GM23248 (cell line): Measurements from ENCODE around the gene RASGEF1C. TPM values are rescaled to one million over a fixed set of nuclear protein-coding genes. Genes with fewer than 3 reads are reported as not detected.

ENCODE experiments used
- DNase-seq: peaks from one replicate; pipeline ENCODE4 v3.0.0-alpha.2; 2015
- H2AFZ ChIP-seq: fragments of 200-600 bp; sonication (generic); 2 replicates; pipeline ENCODE4 v1.6.1; 2016; ENCODE audit warnings: antibody characterized with exemption
- H3F3A ChIP-seq: fragments of 200-600 bp; sonication (generic); 2 replicates; pipeline ENCODE4 v1.6.1; 2016; ENCODE audit warnings: mild to moderate bottlenecking, antibody characterized with exemption, mixed run types; ENCODE audit not compliant: insufficient read depth
- H3K27ac ChIP-seq: fragments of 200-600 bp; sonication (generic); 2 replicates; pipeline ENCODE4 v1.5.1; 2016; ENCODE audit warnings: mild to moderate bottlenecking
- H3K27me3 ChIP-seq: fragments of 200-600 bp; sonication (generic); replicated peaks from 2 replicates; pipeline ENCODE4 v1.6.1; 2016; ENCODE audit warnings: mild to moderate bottlenecking; ENCODE audit not compliant: insufficient read depth
- H3K36me3 ChIP-seq: fragments of 200-600 bp; sonication (generic); 2 replicates; pipeline ENCODE4 v1.6.1; 2016; ENCODE audit warnings: low read depth, mild to moderate bottlenecking
- H3K4me1 ChIP-seq: fragments of 200-600 bp; sonication (generic); 2 replicates; pipeline ENCODE4 v1.6.1; 2016; ENCODE audit warnings: mild to moderate bottlenecking; ENCODE audit not compliant: insufficient read depth
- H3K4me2 ChIP-seq: fragments of 200-600 bp; sonication (generic); one replicate; pipeline ENCODE4 v1.6.1; 2016; ENCODE audit warnings: mild to moderate bottlenecking; ENCODE audit not compliant: unreplicated experiment
- H3K4me3 ChIP-seq: fragments of 200-600 bp; sonication (generic); 2 replicates; pipeline ENCODE4 v1.5.1; 2016; ENCODE audit warnings: mild to moderate bottlenecking
- H3K79me2 ChIP-seq: fragments of 200-600 bp; sonication (generic); 2 replicates; pipeline ENCODE4 v1.6.1; 2016; ENCODE audit warnings: mild to moderate bottlenecking; ENCODE audit not compliant: insufficient read depth
- H3K9ac ChIP-seq: fragments of 200-600 bp; sonication (generic); 2 replicates; pipeline ENCODE4 v1.6.1; 2016; ENCODE audit warnings: mild to moderate bottlenecking
- H3K9me2 ChIP-seq: fragments of 200-600 bp; sonication (generic); 2 replicates; pipeline ENCODE4 v1.6.1; 2016; ENCODE audit warnings: mixed run types, mild to moderate bottlenecking, moderate library complexity; ENCODE audit not compliant: insufficient read depth
- H3K9me3 ChIP-seq: fragments of 200-600 bp; sonication (generic); one replicate; pipeline ENCODE4 v1.6.1; 2017; ENCODE audit warnings: low read depth
- H4K20me1 ChIP-seq: fragments of 200-600 bp; sonication (generic); 2 replicates; pipeline ENCODE4 v1.6.0; 2016; ENCODE audit not compliant: insufficient read depth
- EZH2 ChIP-seq: fragments of 200-600 bp; sonication (generic); IDR thresholded peaks from 2 replicates; pipeline ENCODE4 v1.6.1; 2018; ENCODE audit warnings: antibody characterized with exemption, mild to moderate bottlenecking; ENCODE audit not compliant: insufficient read depth, poor library complexity, severe bottlenecking
- EZH2phosphoT487 ChIP-seq: fragments of 200-600 bp; sonication (generic); IDR thresholded peaks from 2 replicates; pipeline ENCODE4 v1.6.1; 2018; ENCODE audit warnings: antibody characterized with exemption, moderate library complexity, mild to moderate bottlenecking, low read depth; ENCODE audit not compliant: insufficient read depth
- WGBS, 2 experiments: methylation state at CpG; one replicate each; pipeline ENCODE4 v1.1.6; 2015 to 2017; ENCODE audit warnings: low lambda C conversion rate in 2 of 2, low coverage in 1 of 2; ENCODE audit errors: missing lambda C conversion rate in 2 of 2; 5-methylcytosine and 5-hydroxymethylcytosine counted together
- in situ Hi-C: fragments of 300-500 bp; cut with MboI; formaldehyde crosslinking; loops from 2 replicates; pipeline ENCODE4 v1.15.0; 2020
- polyA plus RNA-seq: library from polyadenylated mRNA; unstranded; fragments of >200 nt; fragmentation: Nextera tagmentation; extraction: Ambion mirVana; gene quantifications from 2 replicates; pipeline ENCODE4 v1.2.1, GENCODE V29; 2016
- total RNA-seq: library from RNA; depleted of rRNA; stranded (reverse); fragments of >200 nt; shearing (Covaris generic); gene quantifications from 2 replicates; pipeline ENCODE4 v1.2.3, GENCODE V29; 2014

Gene RASGEF1C
- total and polyA plus RNA-seq, 2 experiments from 2014 or later: not detected

- 61 to 64% methylated on average over 18 of the region's 18 CpGs for WGBS, 2 experiments
- Histone ChIP-seq H2AFZ (no peak overlapping the region), H3F3A (no peaks in the 10 kb centered on the region), H3K4me1 (no peaks in the 10 kb centered on the region), H3K9me3 (no peaks in the 10 kb centered on the region), H3K79me2 (no peaks in the 10 kb centered on the region), H3K9me2 (no peaks in the 10 kb centered on the region), H3K27ac (no peak overlapping the region), H3K36me3 (no peaks in the 10 kb centered on the region), H3K9ac (no peak overlapping the region), H3K27me3 (no peaks in the 10 kb centered on the region), H3K4me3 (no peak overlapping the region), H3K4me2 (no peak overlapping the region), H4K20me1 (no peaks in the 10 kb centered on the region)
- TF ChIP-seq EZH2: no peak
- TF ChIP-seq EZH2phosphoT487: no peak
- in situ Hi-C loops: no loop called here
- no peak for DNase-seq
Measured at GRCh38 chr5:180098991-180099732, 109.8 kb downstream of the RASGEF1C start.

GRCh38 chr5:180098526-180098925, 110.5 kb downstream of the RASGEF1C start:
- in situ Hi-C loops: no loop called here
- Histone ChIP-seq H3K4me3 (no peak overlapping the region), H3K9me3 (no peaks in the 10 kb centered on the region), H3K79me2 (no peaks in the 10 kb centered on the region), H3K4me1 (no peaks in the 10 kb centered on the region), H3K4me2 (no peak overlapping the region), H3K36me3 (no peaks in the 10 kb centered on the region), H3K9ac (no peak overlapping the region), H3K27me3 (peaks cover 4% of the 10 kb centered on the region), H2AFZ (no peak overlapping the region), H4K20me1 (no peaks in the 10 kb centered on the region), H3K27ac (no peak overlapping the region), H3F3A (no peaks in the 10 kb centered on the region), H3K9me2 (no peaks in the 10 kb centered on the region)
- 70 to 76% methylated on average over 8 of the region's 8 CpGs for WGBS, 2 experiments
- TF ChIP-seq EZH2phosphoT487 (no peak), EZH2 (no peak)
- no peak for DNase-seq

- WGBS, 2 experiments: 44 to 60% methylated on average over 5 of the region's 5 CpGs
- in situ Hi-C loops: no loop called here
Measured at GRCh38 chr5:180097926-180098325, 111.1 kb downstream of the RASGEF1C start.

DNA sequence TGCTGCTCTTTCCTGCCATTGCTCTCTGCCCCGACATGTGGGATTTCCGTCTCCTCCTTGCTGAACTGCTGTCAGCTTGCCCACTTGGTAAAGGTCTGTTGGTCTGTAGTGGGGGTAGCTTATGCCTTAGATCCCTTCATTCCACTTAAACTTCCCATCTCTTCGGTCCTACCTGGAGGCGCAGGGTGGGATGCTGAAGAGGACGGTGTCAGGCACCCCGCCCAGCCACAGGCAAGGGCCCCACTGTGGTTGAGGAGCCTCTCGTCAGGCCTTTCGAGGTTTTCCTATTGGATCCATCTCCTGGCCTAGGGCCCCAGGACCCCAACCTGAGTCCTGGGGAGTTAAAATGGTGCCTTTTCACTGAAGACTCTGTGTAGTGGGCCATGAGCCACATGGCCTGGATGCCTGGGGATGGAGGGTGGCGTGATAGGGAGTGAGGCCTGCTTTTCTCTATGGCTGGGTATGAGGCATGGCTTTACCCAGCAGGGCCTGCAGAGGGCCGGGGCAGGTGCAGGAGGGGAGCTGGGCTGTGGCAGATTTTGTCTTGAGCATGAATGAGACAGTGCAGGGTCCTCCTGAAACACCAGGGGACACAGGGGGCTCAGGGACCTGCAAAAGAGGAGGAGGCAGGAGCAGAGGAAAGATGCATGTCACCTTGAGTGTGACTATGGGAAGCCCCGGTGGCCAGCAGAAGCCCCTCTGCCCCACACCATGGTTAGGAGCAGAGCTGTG, 111.7 kb downstream of the RASGEF1C start:
- Histone ChIP-seq H3K36me3 (no peaks in the 10 kb centered on the region), H2AFZ (no peak overlapping the region), H3K9ac (no peak overlapping the region), H3K9me2 (no peaks in the 10 kb centered on the region), H3K27me3 (peaks cover 4% of the 10 kb centered on the region), H3K79me2 (no peaks in the 10 kb centered on the region), H3K27ac (no peak overlapping the region), H3K4me1 (no peaks in the 10 kb centered on the region), H3K4me3 (no peak overlapping the region), H4K20me1 (no peaks in the 10 kb centered on the region), H3K9me3 (no peaks in the 10 kb centered on the region), H3K4me2 (no peak overlapping the region), H3F3A (no peaks in the 10 kb centered on the region)
- in situ Hi-C loops: no loop called here
- DNase-seq: no peak
- 68% methylated on average over 11 of the region's 11 CpGs for WGBS, 2 experiments
- TF ChIP-seq EZH2phosphoT487: no peak
- TF ChIP-seq EZH2: no peak

More at GRCh38 chr5:180097926-180098325, 111.1 kb downstream of the RASGEF1C start:
- Histone ChIP-seq H3K9ac (no peak overlapping the region), H3K9me3 (no peaks in the 10 kb centered on the region), H3K36me3 (no peaks in the 10 kb centered on the region), H3F3A (no peaks in the 10 kb centered on the region), H3K27ac (no peak overlapping the region), H3K4me1 (no peaks in the 10 kb centered on the region), H3K4me3 (no peak overlapping the region), H3K79me2 (no peaks in the 10 kb centered on the region), H4K20me1 (no peaks in the 10 kb centered on the region), H3K4me2 (no peak overlapping the region), H3K9me2 (no peaks in the 10 kb centered on the region), H2AFZ (no peak overlapping the region), H3K27me3 (peaks cover 4% of the 10 kb centered on the region)
- DNase-seq: no peak
- TF ChIP-seq EZH2 (no peak), EZH2phosphoT487 (no peak)
